Activated naive CD4-positive, alpha-beta T cell treated with anti-CD3 and anti-CD28 coated beads, Interleukin-2, amount 50 U/mL, for 72 hours (primary cell): ENCODE results near the gene KIF16B. TPM values are rescaled to one million over a fixed set of nuclear protein-coding genes. Genes with fewer than 3 reads are reported as not detected.

Experiments used
- ATAC-seq, 2 donors: fragments of 150-1000 bp; cut with Tn5 transposase; 2 replicates each; pipeline ENCODE4 v1.10.0; 2021; ENCODE audit warnings: mild to moderate bottlenecking in 2 of 2, moderate library complexity in 2 of 2
- DNase-seq, 2 donors: peaks; one replicate each; pipeline ENCODE4 v3.0.0; 2021 to 2022; ENCODE audit warnings: low spot score in 2 of 2
- H3K27ac Mint-ChIP-seq, 2 donors: one replicate each; pipeline ENCODE4 v1.8.0; 2022; ENCODE audit warnings: mild to moderate bottlenecking in 2 of 2, mixed read lengths in 2 of 2
- H3K36me3 Mint-ChIP-seq, 2 donors: one replicate each; pipeline ENCODE4 v1.8.0; 2022; ENCODE audit warnings: mixed read lengths in 2 of 2
- H3K9me3 Mint-ChIP-seq, 2 donors: one replicate each; pipeline ENCODE4 v1.8.0; 2022; ENCODE audit warnings: mixed read lengths in 2 of 2
- total RNA-seq, 2 donors: library from RNA; stranded (reverse); gene quantifications; one replicate each; pipeline ENCODE4 v1.2.3, GENCODE V29; 2022

KIF16B gene
- total RNA-seq, 2 donors from 2014 or later = 8.3 to 8.9 TPM

GRCh38 chr20:16517946-16518783 lies 55.1 kb downstream of the KIF16B start:
- Mint-ChIP-seq H3K27ac (no peak overlapping the region), H3K36me3 (peaks cover 0 to 8% of the 10 kb centered on the region in 2 donors), H3K9me3 (no peaks in the 10 kb centered on the region)
- ATAC-seq (peak in 1 of 2 donors; percentile 52), DNase-seq (peak in 1 of 2 donors; percentile 8)

GRCh38 chr20:16516794-16517193 lies 56.5 kb downstream of the KIF16B start:
- no peak overlapping the region for H3K27ac Mint-ChIP-seq
- no peak for DNase-seq
- H3K9me3 Mint-ChIP-seq = no peaks in the 10 kb centered on the region
- no peak for ATAC-seq
- H3K36me3 Mint-ChIP-seq = no peaks in the 10 kb centered on the region

GRCh38 chr20:16515046-16515445 lies 58.2 kb downstream of the KIF16B start:
- Mint-ChIP-seq H3K27ac (no peak overlapping the region), H3K9me3 (no peaks in the 10 kb centered on the region), H3K36me3 (no peaks in the 10 kb centered on the region)
- ATAC-seq (no peak), DNase-seq (no peak)

- ATAC-seq (no peak), DNase-seq (no peak)
- Mint-ChIP-seq H3K27ac (no peak overlapping the region), H3K36me3 (no peaks in the 10 kb centered on the region), H3K9me3 (no peaks in the 10 kb centered on the region)
These were observed 59.1 kb downstream of the KIF16B start for GRCh38 chr20:16514140-16514539.

- no peaks in the 10 kb centered on the region for H3K9me3 Mint-ChIP-seq
- ATAC-seq = no peak
- H3K36me3 Mint-ChIP-seq = peaks cover 0 to 6% of the 10 kb centered on the region in 2 donors
- no peak for DNase-seq
- H3K27ac Mint-ChIP-seq = no peak overlapping the region
These were observed 67.4 kb downstream of the KIF16B start for GRCh38 chr20:16505894-16506293.

GRCh38 chr20:16501301-16501700 lies 71.9 kb downstream of the KIF16B start:
- ATAC-seq (no peak), DNase-seq (no peak)
- H3K36me3 Mint-ChIP-seq = peaks cover 0 to 6% of the 10 kb centered on the region in 2 donors
- H3K27ac Mint-ChIP-seq = no peak overlapping the region
- H3K9me3 Mint-ChIP-seq = no peaks in the 10 kb centered on the region

GRCh38 chr20:16500197-16500596 lies 73.1 kb downstream of the KIF16B start:
- H3K36me3 Mint-ChIP-seq = peaks cover 0 to 6% of the 10 kb centered on the region in 2 donors
- DNase-seq (no peak), ATAC-seq (no peak)
- no peaks in the 10 kb centered on the region for H3K9me3 Mint-ChIP-seq
- no peak overlapping the region for H3K27ac Mint-ChIP-seq

- no peak for DNase-seq
- peaks cover 0 to 5% of the 10 kb centered on the region in 2 donors for H3K36me3 Mint-ChIP-seq
- no peak overlapping the region for H3K27ac Mint-ChIP-seq
- no peak for ATAC-seq
- no peaks in the 10 kb centered on the region for H3K9me3 Mint-ChIP-seq
These were observed 74.6 kb downstream of the KIF16B start for GRCh38 chr20:16498526-16499253.

GRCh38 chr20:16497896-16498295 lies 75.4 kb downstream of the KIF16B start:
- Mint-ChIP-seq H3K36me3 (no peaks in the 10 kb centered on the region), H3K9me3 (no peaks in the 10 kb centered on the region), H3K27ac (no peak overlapping the region)
- ATAC-seq (no peak), DNase-seq (no peak)

- Mint-ChIP-seq H3K27ac (no peak overlapping the region), H3K9me3 (no peaks in the 10 kb centered on the region), H3K36me3 (no peaks in the 10 kb centered on the region)
- no peak for ATAC-seq
- no peak for DNase-seq
These were observed 79.8 kb downstream of the KIF16B start for GRCh38 chr20:16493486-16493885.

GRCh38 chr20:16491294-16491905 lies 81.8 kb downstream of the KIF16B start:
- Mint-ChIP-seq H3K27ac (no peak overlapping the region), H3K36me3 (no peaks in the 10 kb centered on the region), H3K9me3 (no peaks in the 10 kb centered on the region)
- no peak for DNase-seq
- no peak for ATAC-seq

GRCh38 chr20:16490696-16491095 lies 82.6 kb downstream of the KIF16B start:
- DNase-seq (no peak), ATAC-seq (no peak)
- no peaks in the 10 kb centered on the region for H3K36me3 Mint-ChIP-seq
- H3K27ac Mint-ChIP-seq = peak overlapping the region in 1 of 2 donors; percentile 54
- H3K9me3 Mint-ChIP-seq = no peaks in the 10 kb centered on the region

GRCh38 chr20:16488616-16489015 lies 84.6 kb downstream of the KIF16B start:
- DNase-seq = no peak
- no peaks in the 10 kb centered on the region for H3K36me3 Mint-ChIP-seq
- no peaks in the 10 kb centered on the region for H3K9me3 Mint-ChIP-seq
- no peak overlapping the region for H3K27ac Mint-ChIP-seq
- ATAC-seq = no peak

GRCh38 chr20:16488086-16488485 lies 85.2 kb downstream of the KIF16B start:
- Mint-ChIP-seq H3K36me3 (no peaks in the 10 kb centered on the region), H3K9me3 (no peaks in the 10 kb centered on the region), H3K27ac (no peak overlapping the region)
- ATAC-seq (no peak), DNase-seq (no peak)

GRCh38 chr20:16486532-16486931 lies 86.7 kb downstream of the KIF16B start:
- no peak for ATAC-seq
- no peak for DNase-seq
- H3K27ac Mint-ChIP-seq = no peak overlapping the region
- no peaks in the 10 kb centered on the region for H3K9me3 Mint-ChIP-seq
- no peaks in the 10 kb centered on the region for H3K36me3 Mint-ChIP-seq

- no peaks in the 10 kb centered on the region for H3K9me3 Mint-ChIP-seq
- no peak overlapping the region for H3K27ac Mint-ChIP-seq
- DNase-seq (no peak), ATAC-seq (no peak)
- H3K36me3 Mint-ChIP-seq = no peaks in the 10 kb centered on the region
These were observed 87.8 kb downstream of the KIF16B start for GRCh38 chr20:16485401-16485800.

GRCh38 chr20:16483024-16483423 lies 90.2 kb downstream of the KIF16B start:
- no peaks in the 10 kb centered on the region for H3K9me3 Mint-ChIP-seq
- no peak overlapping the region for H3K27ac Mint-ChIP-seq
- peaks cover 0 to 6% of the 10 kb centered on the region in 2 donors for H3K36me3 Mint-ChIP-seq
- ATAC-seq = no peak
- DNase-seq = no peak
